SU-DHL-6 (cell line): ENCODE results near the gene COG5.

Experiments
- H2AFZ ChIP-seq: fragments of 200-600 bp; sonication (generic); 2 replicates; pipeline ENCODE4 v1.6.1; 2014; ENCODE audit warnings: low read depth, mild to moderate bottlenecking, moderate library complexity, mixed read lengths, antibody characterized with exemption, low read length; ENCODE audit not compliant: severe bottlenecking
- H3F3A ChIP-seq: fragments of 200-600 bp; shearing (Covaris generic); 2 replicates; pipeline ENCODE4 v1.6.0; 2016; ENCODE audit warnings: antibody characterized with exemption, mild to moderate bottlenecking; ENCODE audit not compliant: insufficient read depth
- H3K27ac ChIP-seq: fragments of 200-600 bp; sonication (generic); 2 replicates; pipeline ENCODE4 v1.5.1; 2016; ENCODE audit warnings: low read depth, mild to moderate bottlenecking, low read length, moderate library complexity, mixed read lengths
- H3K27me3 ChIP-seq: fragments of 200-600 bp; sonication (generic), shearing (Covaris generic); 2 replicates; pipeline ENCODE4 v1.6.0; 2014; ENCODE audit warnings: mild to moderate bottlenecking, low read length
- H3K36me3 ChIP-seq: fragments of 200-600 bp; sonication (generic); 2 replicates; pipeline ENCODE4 v1.6.1; 2014; ENCODE audit warnings: mild to moderate bottlenecking, low read length, mixed read lengths
- H3K4me2 ChIP-seq: fragments of 300-600, 200-600 bp; shearing (Covaris generic), sonication (generic); 2 replicates; pipeline ENCODE4 v1.6.0; 2014; ENCODE audit warnings: low read length, low read depth, mild to moderate bottlenecking; ENCODE audit not compliant: poor library complexity, severe bottlenecking
- H3K4me3 ChIP-seq: fragments of 200-600 bp; sonication (generic); 2 replicates; pipeline ENCODE4 v1.5.1; 2014; ENCODE audit warnings: antibody characterized with exemption, low read length, mild to moderate bottlenecking, mixed read lengths; ENCODE audit not compliant: insufficient read depth, poor library complexity, severe bottlenecking
- H3K79me2 ChIP-seq: fragments of 200-600 bp; sonication (generic); 2 replicates; pipeline ENCODE4 v1.6.1; 2014; ENCODE audit warnings: mild to moderate bottlenecking, low read length, moderate library complexity; ENCODE audit not compliant: insufficient read depth
- H3K9ac ChIP-seq: fragments of 200-600 bp; sonication (generic); 2 replicates; pipeline ENCODE4 v1.7.0; 2014; ENCODE audit warnings: mild to moderate bottlenecking, low read length
- H3K9me2 ChIP-seq: fragments of 200-600 bp; sonication (generic); replicated peaks from 2 replicates; pipeline ENCODE4 v1.6.1; 2014; ENCODE audit warnings: low read length; ENCODE audit not compliant: insufficient read depth
- H3K9me3 ChIP-seq: fragments of 200-600 bp; sonication (generic); 2 replicates; pipeline ENCODE4 v1.6.1; 2014; ENCODE audit warnings: low read length, mixed read lengths; ENCODE audit not compliant: insufficient read depth
- H4K20me1 ChIP-seq: fragments of 200-600 bp; sonication (generic); 2 replicates; pipeline ENCODE4 v1.6.1; 2014; ENCODE audit warnings: low read depth, mild to moderate bottlenecking, antibody characterized with exemption, low read length, moderate library complexity, mixed read lengths
- CTCF ChIP-seq: fragments of 200-600 bp; sonication (generic); IDR thresholded peaks from one replicate; pipeline ENCODE4 v1.5.1; 2017; ENCODE audit warnings: antibody characterized with exemption, mild to moderate bottlenecking, low read length, moderate library complexity; ENCODE audit not compliant: insufficient read depth, poor library complexity, severe bottlenecking
- EZH2phosphoT487 ChIP-seq: fragments of 200-600 bp; sonication (generic), shearing (Covaris generic); conservative IDR thresholded peaks from 2 replicates; pipeline ENCODE4 v1.6.1; 2018; ENCODE audit warnings: mild to moderate bottlenecking, antibody characterized with exemption, low read length, moderate library complexity, mixed read lengths

The COG5 gene

GRCh38 chr7:107396081-107396480 is 167.6 kb downstream of the COG5 start:
- H3K9me3 ChIP-seq: no peaks in the 10 kb centered on the region
- TF ChIP-seq EZH2phosphoT487 (no peak), CTCF (no peak)
- no peaks in the 10 kb centered on the region for H3K27me3 ChIP-seq
- no peak overlapping the region for H3K4me3 ChIP-seq
- no peak overlapping the region for H2AFZ ChIP-seq
- H4K20me1 ChIP-seq: no peaks in the 10 kb centered on the region
- no peaks in the 10 kb centered on the region for H3K79me2 ChIP-seq
- H3K9me2 ChIP-seq: no peaks in the 10 kb centered on the region
- no peak overlapping the region for H3K27ac ChIP-seq
- no peak overlapping the region for H3K4me2 ChIP-seq
- no peak overlapping the region for H3K9ac ChIP-seq
- H3F3A ChIP-seq: no peaks in the 10 kb centered on the region
- peaks cover 5% of the 10 kb centered on the region; the same call in 1 of the 2 replicates for H3K36me3 ChIP-seq

GRCh38 chr7:107394831-107395230 is 168.9 kb downstream of the COG5 start:
- H2AFZ ChIP-seq: no peak overlapping the region
- no peak for TF ChIP-seq EZH2phosphoT487
- TF ChIP-seq CTCF: no peak
- H3K36me3 ChIP-seq: peaks cover 3% of the 10 kb centered on the region; the same call in 1 of the 2 replicates
- no peaks in the 10 kb centered on the region for H3K9me3 ChIP-seq
- H3F3A ChIP-seq: no peaks in the 10 kb centered on the region
- H3K27ac ChIP-seq: no peak overlapping the region
- H3K4me3 ChIP-seq: no peak overlapping the region
- no peaks in the 10 kb centered on the region for H3K9me2 ChIP-seq
- H4K20me1 ChIP-seq: no peaks in the 10 kb centered on the region
- no peaks in the 10 kb centered on the region for H3K79me2 ChIP-seq
- H3K27me3 ChIP-seq: no peaks in the 10 kb centered on the region
- H3K9ac ChIP-seq: no peak overlapping the region
- no peak overlapping the region for H3K4me2 ChIP-seq

- Histone ChIP-seq H2AFZ (no peak overlapping the region), H3K4me2 (no peak overlapping the region), H3K27ac (no peak overlapping the region), H4K20me1 (no peaks in the 10 kb centered on the region), H3F3A (no peaks in the 10 kb centered on the region), H3K79me2 (no peaks in the 10 kb centered on the region), H3K4me3 (no peak overlapping the region), H3K9me3 (no peaks in the 10 kb centered on the region), H3K9me2 (no peaks in the 10 kb centered on the region), H3K36me3 (no peaks in the 10 kb centered on the region), H3K9ac (no peak overlapping the region), H3K27me3 (no peaks in the 10 kb centered on the region)
- TF ChIP-seq EZH2phosphoT487 (no peak), CTCF (no peak)
Measured at GRCh38 chr7:107394276-107394675, 169.4 kb downstream of the COG5 start.
